Raji (cell line): ENCODE results near the gene COMT.

ENCODE experiments used
- POLR2A ChIP-seq: IDR thresholded peaks from 2 replicates; pipeline ENCODE4 v1.6.1; 2011; ENCODE audit warnings: low read depth, low read length, control low read depth; ENCODE audit not compliant: insufficient read depth

Gene COMT

GRCh38 chr22:20008221-20008995 lies 66.8 kb downstream of the COMT start:
- TF ChIP-seq POLR2A, result no peak

- TF ChIP-seq POLR2A, result no peak
Measured at GRCh38 chr22:20009018-20009491, 67.5 kb downstream of the COMT start.

GRCh38 chr22:20009582-20010306 lies 68.2 kb downstream of the COMT start:
- no peak for TF ChIP-seq POLR2A

- TF ChIP-seq POLR2A, result no peak
Measured at GRCh38 chr22:20010307-20011122, 68.9 kb downstream of the COMT start.

- no peak for TF ChIP-seq POLR2A
Measured at GRCh38 chr22:20011123-20011992, 69.8 kb downstream of the COMT start.

- TF ChIP-seq POLR2A, result no peak
Measured at GRCh38 chr22:20011993-20012740, 70.6 kb downstream of the COMT start.

GRCh38 chr22:20012741-20013331 lies 71.3 kb downstream of the COMT start:
- TF ChIP-seq POLR2A, result no peak

GRCh38 chr22:20013382-20013871 lies 71.9 kb downstream of the COMT start:
- no peak for TF ChIP-seq POLR2A

GRCh38 chr22:20014526-20015186 lies 73.1 kb downstream of the COMT start:
- TF ChIP-seq POLR2A, result no peak

GRCh38 chr22:20015187-20015625 lies 73.6 kb downstream of the COMT start:
- no peak for TF ChIP-seq POLR2A

GRCh38 chr22:20015971-20016733 lies 74.6 kb downstream of the COMT start:
- TF ChIP-seq POLR2A, result no peak
